ENCODE results near the gene MRFAP1. TPM values are rescaled to one million over a fixed set of nuclear protein-coding genes. Genes with fewer than 3 reads are reported as not detected.
"Not testable (repeated sequence)": the region's sequence is repeated elsewhere in the genome, so short reads cannot be mapped to it uniquely, and the experiment has no call there.

MRFAP1 gene
- total RNA-seq, 4 donors from 2014 or later, result 155 to 331 (median 234) TPM

GRCh38 chr4:6647169-6647568 is 6.7 kb downstream of the MRFAP1 start:
- no peak for DNase-seq (ENCODE audit: extremely low spot score)
- peaks cover 6 to 17% (median 11%) of the 10 kb centered on the region in 4 donors for H3K36me3 ChIP-seq
- peaks cover 16 to 21% (median 19%) of the 10 kb centered on the region in 4 donors for H3K4me1 ChIP-seq
- no peak overlapping the region for H3K27ac ChIP-seq (replicated peaks in 1 of 4)
- TF ChIP-seq EP300 (IDR thresholded peaks at IDR 0.05) (no peak), CTCF (IDR thresholded peaks at IDR 0.05) (no peak), POLR2AphosphoS5 (IDR thresholded peaks at IDR 0.05) (no peak), POLR2A (IDR thresholded peaks at IDR 0.05; ENCODE audit: low read depth) (no peak)
- H3K9me3 ChIP-seq, result no peaks in the 10 kb centered on the region
- H3K4me3 ChIP-seq, result no peak overlapping the region
- H3K27me3 ChIP-seq, result no peaks in the 10 kb centered on the region
- WGBS, result 89% methylated on average over 5 of the region's 5 CpGs
- intact Hi-C loops (cut with DNase I), result no loop called here

GRCh38 chr4:6647582-6648230 is 7.2 kb downstream of the MRFAP1 start:
- WGBS, result 67% methylated on average over 6 of the region's 6 CpGs
- intact Hi-C loops (cut with DNase I), result no loop called here

GRCh38 chr4:6649216-6649615 is 8.7 kb downstream of the MRFAP1 start:
- Histone ChIP-seq H3K27ac (replicated peaks in 1 of 4) (no peak overlapping the region), H3K36me3 (no peaks in the 10 kb centered on the region), H3K4me1 (peaks cover 0 to under 1% (median 0%) of the 10 kb centered on the region in 4 donors), H3K4me3 (no peak overlapping the region), H3K9me3 (no peaks in the 10 kb centered on the region), H3K27me3 (no peaks in the 10 kb centered on the region)
- no peak for TF ChIP-seq EP300 (IDR thresholded peaks at IDR 0.05)
- TF ChIP-seq CTCF (IDR thresholded peaks at IDR 0.05), result no peak
- no peak for TF ChIP-seq POLR2A (IDR thresholded peaks at IDR 0.05; ENCODE audit: low read depth)
- TF ChIP-seq POLR2AphosphoS5 (IDR thresholded peaks at IDR 0.05), result no peak
- 90% methylated on average over 8 of the region's 8 CpGs for WGBS
- DNase-seq (ENCODE audit: extremely low spot score), result no peak
- intact Hi-C loops (cut with DNase I), result no loop called here

More at GRCh38 chr4:6647582-6648230, 7.2 kb downstream of the MRFAP1 start:
- Histone ChIP-seq H3K27me3 (no peaks in the 10 kb centered on the region), H3K9me3 (no peaks in the 10 kb centered on the region), H3K4me1 (peaks cover 11 to 16% (median 13%) of the 10 kb centered on the region in 4 donors), H3K27ac (replicated peaks in 1 of 4) (no peak overlapping the region), H3K36me3 (peaks cover 5 to 11% (median 7%) of the 10 kb centered on the region in 4 donors), H3K4me3 (no peak overlapping the region)
- TF ChIP-seq EP300 (IDR thresholded peaks at IDR 0.05), result no peak
- TF ChIP-seq CTCF (IDR thresholded peaks at IDR 0.05), result no peak
- no peak for TF ChIP-seq POLR2A (IDR thresholded peaks at IDR 0.05; ENCODE audit: low read depth)
- TF ChIP-seq POLR2AphosphoS5 (IDR thresholded peaks at IDR 0.05), result no peak
- DNase-seq (ENCODE audit: extremely low spot score), result no peak

- intact Hi-C loops (cut with DNase I); H3K4me3 ChIP-seq; H3K27me3 ChIP-seq; H3K9me3 ChIP-seq; H3K36me3 ChIP-seq; DNase-seq (ENCODE audit: extremely low spot score); H3K27ac ChIP-seq (replicated peaks in 1 of 4): not testable (repeated sequence)
- WGBS, result 80% methylated on average over 3 of the region's 3 CpGs
- peaks cover 8 to 13% (median 12%) of the 10 kb centered on the region in 4 donors for H3K4me1 ChIP-seq
These were observed 13.7 kb downstream of the MRFAP1 start for GRCh38 chr4:6654211-6654610.

GRCh38 chr4:6655291-6655690 is 14.8 kb downstream of the MRFAP1 start:
- H3K9me3 ChIP-seq; DNase-seq (ENCODE audit: extremely low spot score); H3K4me3 ChIP-seq; H3K27me3 ChIP-seq; H3K27ac ChIP-seq (replicated peaks in 1 of 4); H3K36me3 ChIP-seq; intact Hi-C loops (cut with DNase I): not testable (repeated sequence)
- H3K4me1 ChIP-seq, result peaks cover 10 to 17% (median 16%) of the 10 kb centered on the region in 4 donors
- WGBS, result 79% methylated on average over 2 of the region's 2 CpGs

GRCh38 chr4:6655924-6656323 is 15.4 kb downstream of the MRFAP1 start:
- peaks cover 10 to 17% (median 16%) of the 10 kb centered on the region in 4 donors for H3K4me1 ChIP-seq
- no peak for DNase-seq (ENCODE audit: extremely low spot score)
- no peaks in the 10 kb centered on the region for H3K9me3 ChIP-seq
- no peak for TF ChIP-seq POLR2A (IDR thresholded peaks at IDR 0.05; ENCODE audit: low read depth)
- no peak for TF ChIP-seq POLR2AphosphoS5 (IDR thresholded peaks at IDR 0.05)
- TF ChIP-seq EP300 (IDR thresholded peaks at IDR 0.05), result no peak
- no peak for TF ChIP-seq CTCF (IDR thresholded peaks at IDR 0.05)
- H3K36me3 ChIP-seq, result no peaks in the 10 kb centered on the region
- H3K27me3 ChIP-seq, result no peaks in the 10 kb centered on the region
- 92% methylated on average over 2 of the region's 5 CpGs for WGBS
- intact Hi-C loops (cut with DNase I), result no loop called here
- H3K4me3 ChIP-seq, result no peak overlapping the region
- no peak overlapping the region for H3K27ac ChIP-seq (replicated peaks in 1 of 4)
